HG02938 (cell line): ENCODE results near the gene PCDH20.
"Not testable (repeated sequence)": the region's sequence is repeated elsewhere in the genome, so short reads cannot be mapped to it uniquely, and the experiment has no call there.

Experiments
- ATAC-seq: cut with Tn5 transposase; IDR thresholded peaks from one replicate; pipeline ENCODE4 v1.9.1; 2021; ENCODE audit warnings: mild to moderate bottlenecking, moderate library complexity; ENCODE audit not compliant: unreplicated experiment

PCDH20 gene

GRCh38 chr13:61415749-61416148, at the start of gene PCDH20:
Gene PCDH20 (minus strand): TSS chr13:61415849. CDS start chr13:61415158, 691 bp downstream.
- ATAC-seq: no peak

DNA sequence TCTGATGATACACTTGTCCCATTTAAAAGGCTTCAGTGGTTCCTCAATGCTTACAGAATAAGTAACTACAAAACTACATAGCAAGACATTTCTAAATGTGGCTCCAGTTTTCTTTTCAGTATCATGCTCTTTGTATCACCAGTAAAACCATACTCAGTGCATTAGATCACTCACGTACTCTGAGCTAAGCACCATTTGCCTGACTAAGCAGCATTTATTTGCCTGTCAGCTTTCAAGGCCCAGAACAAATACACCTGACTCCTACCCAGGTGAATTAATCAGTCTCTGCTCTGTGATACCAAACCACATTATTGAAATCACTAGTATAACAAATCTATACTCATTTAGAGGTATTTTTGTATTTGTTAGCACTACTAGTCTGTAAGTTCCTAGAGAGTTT, 47.4 kb upstream of the PCDH20 start:
- no peak for ATAC-seq

- ATAC-seq: no peak
Measured at GRCh38 chr13:61453121-61453520, 37.5 kb upstream of the PCDH20 start.

GRCh38 chr13:61432029-61432428, 16.4 kb upstream of the PCDH20 start:
- no peak for ATAC-seq

GRCh38 chr13:61423915-61424314, 8.3 kb upstream of the PCDH20 start:
- ATAC-seq: no peak

DNA sequence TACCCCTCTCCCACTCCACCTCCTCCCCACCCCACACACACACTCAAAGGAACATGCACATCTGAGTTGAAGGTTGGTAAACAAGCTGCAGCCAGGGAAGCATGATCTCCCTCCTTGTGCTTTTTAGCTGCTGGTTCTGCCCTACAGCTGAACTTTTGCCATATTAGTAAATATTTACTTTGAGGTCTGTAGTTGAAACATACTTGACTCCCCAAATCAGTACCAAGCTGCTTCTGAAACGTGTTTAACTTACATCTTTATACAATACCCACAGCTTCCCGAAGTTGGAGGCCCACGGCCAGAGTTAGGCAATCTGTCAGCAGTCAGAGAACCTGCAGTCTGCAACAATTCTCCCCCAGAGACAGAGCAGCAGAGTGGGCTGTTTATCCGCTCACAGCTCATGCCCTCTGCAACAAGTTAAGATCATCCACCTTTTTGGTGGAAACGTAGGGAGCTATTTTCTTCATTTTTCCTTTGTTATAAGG, 1.5 kb upstream of the PCDH20 start:
- no peak for ATAC-seq

- no peak for ATAC-seq
Measured at GRCh38 chr13:61415058-61415721, 459 bp downstream of the PCDH20 start.

GRCh38 chr13:61414686-61415057, 977 bp downstream of the PCDH20 start:
- no peak for ATAC-seq

- ATAC-seq: no peak
Measured at GRCh38 chr13:61413572-61414535, 1.8 kb downstream of the PCDH20 start.

DNA sequence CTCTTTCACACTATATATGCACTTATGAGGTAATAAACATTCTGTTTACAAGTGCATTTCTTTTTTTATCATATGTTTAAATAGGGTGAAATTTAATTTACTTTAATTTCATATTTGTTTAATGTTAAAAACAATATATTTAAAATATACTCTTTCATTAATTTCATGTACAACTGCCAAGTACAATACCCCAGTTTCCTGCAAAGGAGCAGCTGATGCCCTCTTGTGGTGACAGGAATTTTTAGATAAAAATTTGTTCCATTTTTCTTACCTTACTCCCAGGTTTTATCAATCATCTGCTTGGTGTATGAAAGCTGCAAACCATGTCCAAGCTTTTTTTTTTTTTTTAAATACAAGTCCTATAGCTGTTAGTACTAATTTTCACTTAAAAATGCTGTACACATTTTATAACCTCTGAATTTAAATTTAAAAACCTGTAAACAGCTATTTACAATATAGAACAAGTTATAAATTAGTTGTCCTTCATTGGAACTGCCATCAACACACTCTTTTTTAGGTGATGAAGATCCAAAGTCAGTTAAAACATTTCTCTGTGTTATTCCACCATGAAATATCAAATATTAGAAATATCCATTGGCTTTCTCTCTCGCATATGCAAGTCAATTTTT, 4.9 kb downstream of the PCDH20 start:
- no peak for ATAC-seq

- ATAC-seq: no peak
Measured at GRCh38 chr13:61410266-61410665, 5.4 kb downstream of the PCDH20 start.

GRCh38 chr13:61408571-61408970, 7.1 kb downstream of the PCDH20 start:
- no peak for ATAC-seq

DNA sequence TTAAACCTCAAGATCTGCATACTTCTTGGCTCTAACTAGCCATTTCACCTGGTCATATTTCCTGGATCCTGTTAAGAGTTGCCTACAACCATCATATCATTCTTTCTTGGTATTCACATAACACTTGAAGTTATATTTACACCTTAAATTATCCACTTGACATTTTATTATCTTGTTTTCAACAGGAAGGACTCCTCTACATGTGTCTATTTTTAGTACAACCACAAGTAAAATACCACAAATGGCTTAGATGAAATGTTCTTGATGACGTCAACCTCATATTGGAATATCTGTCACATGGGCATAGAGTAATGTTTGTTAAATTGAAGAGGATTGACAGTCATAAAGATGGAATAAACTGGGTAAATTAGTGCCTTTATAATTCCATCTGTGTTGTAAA, 9.4 kb downstream of the PCDH20 start:
- no peak for ATAC-seq

DNA sequence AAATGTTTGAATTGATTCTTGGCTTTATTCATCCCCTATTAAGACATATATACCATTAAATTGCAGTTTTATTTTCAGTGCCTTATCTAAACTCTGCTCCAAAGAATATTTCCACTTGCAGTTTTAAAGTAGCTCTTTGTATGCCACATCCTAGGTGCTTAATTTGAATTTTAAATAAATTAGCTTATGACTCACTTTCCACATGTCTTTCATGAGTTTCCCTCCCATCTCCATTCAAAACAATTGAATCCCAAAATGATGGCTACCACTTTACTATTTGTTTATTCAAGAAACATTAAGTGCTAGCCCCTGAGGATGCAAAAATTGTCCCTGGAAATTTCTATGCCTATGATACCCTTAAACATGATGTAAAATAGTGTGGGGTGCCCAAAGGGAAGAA, 19.5 kb downstream of the PCDH20 start:
- ATAC-seq: no peak

DNA sequence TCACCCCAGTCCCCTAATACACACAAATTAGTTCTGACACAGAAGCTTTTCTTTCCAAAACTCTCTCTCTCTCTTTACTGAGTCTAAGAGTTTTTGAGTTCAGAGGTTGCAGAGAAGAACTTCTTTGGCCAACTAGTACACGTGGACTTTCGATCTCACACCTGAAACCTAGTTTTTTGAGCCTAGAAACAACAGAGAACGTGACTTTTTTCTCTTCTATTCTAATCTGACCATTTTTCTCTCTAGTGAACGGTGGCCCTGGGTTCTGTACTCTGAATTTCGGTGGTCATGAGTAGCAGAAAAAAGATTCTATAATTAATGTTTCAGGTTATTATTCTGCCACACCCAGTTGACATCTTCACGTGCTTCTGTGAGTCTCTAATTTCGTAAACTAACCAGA, 24.2 kb downstream of the PCDH20 start:
- ATAC-seq: no peak

DNA sequence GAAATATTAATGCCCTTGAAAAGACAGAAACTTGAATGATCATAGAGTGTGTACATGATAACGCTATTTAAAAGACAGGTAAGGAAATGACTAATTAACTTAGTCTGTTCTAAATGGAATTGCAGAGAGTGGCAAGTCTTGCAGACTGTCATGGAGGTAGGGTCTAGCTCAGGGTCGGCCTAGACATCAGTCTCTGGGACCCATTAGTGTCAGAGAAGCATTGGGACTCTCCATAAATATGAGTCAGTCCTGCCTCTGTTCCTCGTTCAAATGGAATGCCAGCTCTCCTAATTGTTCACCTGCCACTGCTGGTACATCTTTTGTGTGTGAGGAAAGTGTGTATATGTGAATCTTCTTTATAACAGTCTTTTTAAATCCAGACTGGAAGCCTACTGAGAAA, 28.0 kb downstream of the PCDH20 start:
- no peak for ATAC-seq

- ATAC-seq: no peak
Measured at GRCh38 chr13:61383111-61383510, 32.5 kb downstream of the PCDH20 start.

GRCh38 chr13:61370520-61370919, 45.1 kb downstream of the PCDH20 start:
- no peak for ATAC-seq

- ATAC-seq: not testable (repeated sequence)
Measured at GRCh38 chr13:61364690-61365089, 51.0 kb downstream of the PCDH20 start.

- no peak for ATAC-seq
Measured at GRCh38 chr13:61362522-61362921, 53.1 kb downstream of the PCDH20 start.
